ENCODE data around the gene TAMM41. TPM values are rescaled to one million over a fixed set of nuclear protein-coding genes. Genes with fewer than 3 reads are reported as not detected.

TAMM41 gene
- total RNA-seq, 1 experiment from 2014 or later, result 25.3 TPM

DNA sequence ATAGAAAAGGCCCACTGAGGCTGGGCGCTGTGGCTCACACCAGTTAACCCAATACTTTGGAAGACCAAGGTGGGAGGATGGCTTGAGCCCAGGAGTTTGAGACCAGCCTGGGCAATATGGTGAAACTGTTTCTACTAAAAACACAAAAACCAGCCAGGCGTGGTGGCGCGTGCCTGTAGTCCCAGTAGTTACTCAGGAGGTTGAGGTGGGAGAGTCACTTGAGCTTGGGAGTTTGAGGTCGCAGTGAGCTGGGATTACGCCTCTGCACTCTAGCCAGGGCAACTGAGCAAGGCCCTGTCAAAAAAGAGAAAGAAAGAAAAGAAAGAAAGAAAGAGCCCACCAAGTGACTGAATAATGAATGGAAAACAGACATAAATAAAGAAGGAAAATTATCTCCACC is 32.0 kb downstream of the TAMM41 start:
- peaks cover 13% of the 10 kb centered on the region for H3K36me3 ChIP-seq (ENCODE audit: insufficient read depth, low read length, poor library complexity, severe bottlenecking)
- H3K4me3 ChIP-seq (ENCODE audit: low read depth, low read length, poor library complexity, severe bottlenecking), result no peak overlapping the region
- BruUV-seq (replicated peaks), result no TSS peak
- no peak overlapping the region for H3K27ac ChIP-seq (ENCODE audit: low read depth, low read length, poor library complexity, severe bottlenecking)
- CTCF ChIA-PET, result no interaction called here
- POLR2A ChIA-PET (ENCODE audit: low non-redundant PET), result no interaction called here
- no peaks in the 10 kb centered on the region for H3K4me1 ChIP-seq (ENCODE audit: insufficient read depth, low read length, poor library complexity, severe bottlenecking)
- no peaks in the 10 kb centered on the region for H3K9me3 ChIP-seq (ENCODE audit: low read depth, low read length, poor library complexity, severe bottlenecking)
- TF ChIP-seq, protein P1, sequence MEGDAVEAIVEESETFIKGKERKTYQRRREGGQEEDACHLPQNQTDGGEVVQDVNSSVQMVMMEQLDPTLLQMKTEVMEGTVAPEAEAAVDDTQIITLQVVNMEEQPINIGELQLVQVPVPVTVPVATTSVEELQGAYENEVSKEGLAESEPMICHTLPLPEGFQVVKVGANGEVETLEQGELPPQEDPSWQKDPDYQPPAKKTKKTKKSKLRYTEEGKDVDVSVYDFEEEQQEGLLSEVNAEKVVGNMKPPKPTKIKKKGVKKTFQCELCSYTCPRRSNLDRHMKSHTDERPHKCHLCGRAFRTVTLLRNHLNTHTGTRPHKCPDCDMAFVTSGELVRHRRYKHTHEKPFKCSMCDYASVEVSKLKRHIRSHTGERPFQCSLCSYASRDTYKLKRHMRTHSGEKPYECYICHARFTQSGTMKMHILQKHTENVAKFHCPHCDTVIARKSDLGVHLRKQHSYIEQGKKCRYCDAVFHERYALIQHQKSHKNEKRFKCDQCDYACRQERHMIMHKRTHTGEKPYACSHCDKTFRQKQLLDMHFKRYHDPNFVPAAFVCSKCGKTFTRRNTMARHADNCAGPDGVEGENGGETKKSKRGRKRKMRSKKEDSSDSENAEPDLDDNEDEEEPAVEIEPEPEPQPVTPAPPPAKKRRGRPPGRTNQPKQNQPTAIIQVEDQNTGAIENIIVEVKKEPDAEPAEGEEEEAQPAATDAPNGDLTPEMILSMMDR (conservative IDR thresholded peaks at IDR 0.05; ENCODE audit: low read depth, low read length), result no peak
- intact Hi-C loops (cut with micrococcal nuclease; ENCODE audit: unreplicated experiment), result no loop called here
- no peak for DNase-seq (ENCODE audit: low spot score)
- H3K27me3 ChIP-seq (replicated peaks; ENCODE audit: insufficient read depth, low read depth, low read length, poor library complexity), result no peaks in the 10 kb centered on the region

DNA sequence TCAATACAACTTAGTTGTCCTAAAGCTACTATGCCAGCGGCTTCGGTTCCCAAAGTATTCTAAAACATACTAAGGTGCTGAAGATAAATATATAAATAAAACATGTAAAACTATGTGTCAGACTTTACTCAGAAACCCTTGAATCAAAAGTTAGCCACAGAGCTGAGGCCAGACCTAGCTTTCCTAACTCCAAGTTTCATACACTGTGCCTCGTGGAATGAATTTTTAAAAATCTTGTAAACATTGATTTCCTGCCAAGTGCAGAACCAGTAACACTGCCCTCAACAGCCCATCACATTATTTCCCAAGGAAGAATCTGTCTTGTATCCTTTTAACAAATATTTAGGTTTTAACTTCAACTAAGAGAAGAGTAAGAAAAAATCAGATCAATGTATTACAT is 36.4 kb downstream of the TAMM41 start:
- Histone ChIP-seq H3K27ac (ENCODE audit: low read depth, low read length, poor library complexity, severe bottlenecking) (no peak overlapping the region), H3K27me3 (replicated peaks; ENCODE audit: insufficient read depth, low read depth, low read length, poor library complexity) (no peaks in the 10 kb centered on the region), H3K9me3 (ENCODE audit: low read depth, low read length, poor library complexity, severe bottlenecking) (no peaks in the 10 kb centered on the region), H3K4me3 (ENCODE audit: low read depth, low read length, poor library complexity, severe bottlenecking) (no peak overlapping the region), H3K36me3 (ENCODE audit: insufficient read depth, low read length, poor library complexity, severe bottlenecking) (peaks cover 8% of the 10 kb centered on the region), H3K4me1 (ENCODE audit: insufficient read depth, low read length, poor library complexity, severe bottlenecking) (no peaks in the 10 kb centered on the region)
- no TSS peak for BruUV-seq (replicated peaks)
- ChIA-PET CTCF (no interaction called here), POLR2A (ENCODE audit: low non-redundant PET) (no interaction called here)
- intact Hi-C loops (cut with micrococcal nuclease; ENCODE audit: unreplicated experiment), result no loop called here
- no peak for DNase-seq (ENCODE audit: low spot score)
- TF ChIP-seq EZH2 (IDR thresholded peaks at IDR 0.05; ENCODE audit: borderline replicate concordance, low read depth, low read length, poor library complexity, severe bottlenecking), result no peak
- TF ChIP-seq, protein P1 (conservative IDR thresholded peaks at IDR 0.05; ENCODE audit: low read depth, low read length), result no peak

- Histone ChIP-seq H3K36me3 (ENCODE audit: insufficient read depth, low read length, poor library complexity, severe bottlenecking) (peaks cover 8% of the 10 kb centered on the region), H3K9me3 (ENCODE audit: low read depth, low read length, poor library complexity, severe bottlenecking) (no peaks in the 10 kb centered on the region), H3K4me3 (ENCODE audit: low read depth, low read length, poor library complexity, severe bottlenecking) (no peak overlapping the region), H3K27me3 (replicated peaks; ENCODE audit: insufficient read depth, low read depth, low read length, poor library complexity) (no peaks in the 10 kb centered on the region), H3K27ac (ENCODE audit: low read depth, low read length, poor library complexity, severe bottlenecking) (no peak overlapping the region), H3K4me1 (ENCODE audit: insufficient read depth, low read length, poor library complexity, severe bottlenecking) (no peaks in the 10 kb centered on the region)
- POLR2A ChIA-PET (ENCODE audit: low non-redundant PET), result no interaction called here
- CTCF ChIA-PET, result no interaction called here
- TF ChIP-seq, protein P1 (conservative IDR thresholded peaks at IDR 0.05; ENCODE audit: low read depth, low read length), result no peak
- no peak for TF ChIP-seq EZH2 (IDR thresholded peaks at IDR 0.05; ENCODE audit: borderline replicate concordance, low read depth, low read length, poor library complexity, severe bottlenecking)
- intact Hi-C loops (cut with micrococcal nuclease; ENCODE audit: unreplicated experiment), result no loop called here
- BruUV-seq (replicated peaks), result no TSS peak
- DNase-seq (ENCODE audit: low spot score), result no peak
Observed at GRCh38 chr3:11808231-11808630, 38.5 kb downstream of the TAMM41 start.

All from A673 (cell line).